ENCODE data around the gene TPGS2. TPM values are rescaled to one million over a fixed set of nuclear protein-coding genes. Genes with fewer than 3 reads are reported as not detected.

TPGS2 gene
- polyA plus RNA-seq, 1 experiment = 302 TPM

GRCh38 chr18:36782710-36783109 is 46.1 kb downstream of the TPGS2 start:
- Histone ChIP-seq H3K4me3 (ENCODE audit: low read depth, low read length) (no peak overlapping the region), H3K27ac (ENCODE audit: low read depth, low read length) (no peak overlapping the region), H3K9me3 (ENCODE audit: control insufficient read depth, insufficient read depth, low read length) (no peaks in the 10 kb centered on the region), H3K27me3 (ENCODE audit: control insufficient read depth, insufficient read depth, low read length) (no peaks in the 10 kb centered on the region)
- POLR2A ChIA-PET = no interaction called here
- TF ChIP-seq CTCF (IDR thresholded peaks at IDR 0.05; ENCODE audit: low read depth, low read length) = no peak
- DNase-seq (ENCODE audit: low read depth, low spot score) = no peak
- CTCF ChIA-PET = no interaction called here

- ChIA-PET CTCF (no interaction called here), POLR2A (no interaction called here)
- no peaks in the 10 kb centered on the region for H3K9me3 ChIP-seq (ENCODE audit: control insufficient read depth, insufficient read depth, low read length)
- TF ChIP-seq CTCF (IDR thresholded peaks at IDR 0.05; ENCODE audit: low read depth, low read length) = no peak
- H3K27ac ChIP-seq (ENCODE audit: low read depth, low read length) = no peak overlapping the region
- no peak overlapping the region for H3K4me3 ChIP-seq (ENCODE audit: low read depth, low read length)
- DNase-seq (ENCODE audit: low read depth, low spot score) = no peak
- no peaks in the 10 kb centered on the region for H3K27me3 ChIP-seq (ENCODE audit: control insufficient read depth, insufficient read depth, low read length)
These were observed 48.1 kb downstream of the TPGS2 start for GRCh38 chr18:36780748-36781147.

- no peaks in the 10 kb centered on the region for H3K9me3 ChIP-seq (ENCODE audit: control insufficient read depth, insufficient read depth, low read length)
- POLR2A ChIA-PET = no interaction called here
- H3K27me3 ChIP-seq (ENCODE audit: control insufficient read depth, insufficient read depth, low read length) = no peaks in the 10 kb centered on the region
- CTCF ChIA-PET = interaction anchor here (1.0 kb wide), 1 partner anchor 90 kb away, joined by 3 read pairs; no protein-coding TSS in a partner anchor
- H3K27ac ChIP-seq (ENCODE audit: low read depth, low read length) = no peak overlapping the region
- no peak for TF ChIP-seq CTCF (IDR thresholded peaks at IDR 0.05; ENCODE audit: low read depth, low read length)
- no peak overlapping the region for H3K4me3 ChIP-seq (ENCODE audit: low read depth, low read length)
- no peak for DNase-seq (ENCODE audit: low read depth, low spot score)
These were observed 51.2 kb downstream of the TPGS2 start for GRCh38 chr18:36777566-36777965.

GRCh38 chr18:36776650-36777049 is 52.2 kb downstream of the TPGS2 start:
- H3K9me3 ChIP-seq (ENCODE audit: control insufficient read depth, insufficient read depth, low read length) = no peaks in the 10 kb centered on the region
- CTCF ChIA-PET = interaction anchor here (0.6 kb wide), 1 partner anchor 492 kb away, joined by 5 read pairs; no protein-coding TSS in a partner anchor
- POLR2A ChIA-PET = interaction anchor here (0.7 kb wide), 1 partner anchor 510 kb away, joined by 3 read pairs; no protein-coding TSS in a partner anchor
- no peak for TF ChIP-seq CTCF (IDR thresholded peaks at IDR 0.05; ENCODE audit: low read depth, low read length)
- no peaks in the 10 kb centered on the region for H3K27me3 ChIP-seq (ENCODE audit: control insufficient read depth, insufficient read depth, low read length)
- no peak for DNase-seq (ENCODE audit: low read depth, low spot score)
- H3K4me3 ChIP-seq (ENCODE audit: low read depth, low read length) = no peak overlapping the region
- no peak overlapping the region for H3K27ac ChIP-seq (ENCODE audit: low read depth, low read length)

- no peak for DNase-seq (ENCODE audit: low read depth, low spot score)
- no peak overlapping the region for H3K4me3 ChIP-seq (ENCODE audit: low read depth, low read length)
- H3K27ac ChIP-seq (ENCODE audit: low read depth, low read length) = no peak overlapping the region
- CTCF ChIA-PET = no interaction called here
- H3K27me3 ChIP-seq (ENCODE audit: control insufficient read depth, insufficient read depth, low read length) = no peaks in the 10 kb centered on the region
- POLR2A ChIA-PET = no interaction called here
- TF ChIP-seq CTCF (IDR thresholded peaks at IDR 0.05; ENCODE audit: low read depth, low read length) = no peak
- no peaks in the 10 kb centered on the region for H3K9me3 ChIP-seq (ENCODE audit: control insufficient read depth, insufficient read depth, low read length)
These were observed 53.4 kb downstream of the TPGS2 start for GRCh38 chr18:36775396-36775795.
